MM.1S (cell line): ENCODE measurements around the gene NAA15.

Experiments
- DNase-seq: peaks from one replicate; pipeline ENCODE4 v3.0.0-alpha.2; 2015
- H2AFZ ChIP-seq: fragments of 300-600 bp; sonication (generic); 2 replicates; pipeline ENCODE4 v1.6.0; 2016; ENCODE audit warnings: antibody characterized with exemption, low read length
- H3F3A ChIP-seq: fragments of 300-600 bp; sonication (generic); 2 replicates; pipeline ENCODE4 v1.6.1; 2016; ENCODE audit warnings: mild to moderate bottlenecking, antibody characterized with exemption, low read length, moderate library complexity, mixed read lengths; ENCODE audit not compliant: insufficient read depth
- H3K27ac ChIP-seq: fragments of 300-600 bp; sonication (generic); 2 replicates; pipeline ENCODE4 v1.5.1; 2016; ENCODE audit warnings: mild to moderate bottlenecking, low read length
- H3K27me3 ChIP-seq: fragments of 300-600 bp; sonication (generic); replicated peaks from 2 replicates; pipeline ENCODE4 v1.6.0; 2016; ENCODE audit warnings: low read length; ENCODE audit not compliant: insufficient read depth
- H3K36me3 ChIP-seq: fragments of 300-600 bp; sonication (generic); replicated peaks from 2 replicates; pipeline ENCODE4 v1.6.1; 2016; ENCODE audit warnings: mild to moderate bottlenecking, low read length, mixed read lengths; ENCODE audit not compliant: insufficient read depth
- H3K4me1 ChIP-seq: fragments of 300-600 bp; sonication (generic); 2 replicates; pipeline ENCODE4 v1.6.1; 2016; ENCODE audit warnings: low read length, mixed read lengths
- H3K4me2 ChIP-seq: fragments of 300-600 bp; sonication (generic); 2 replicates; pipeline ENCODE4 v1.6.0; 2016; ENCODE audit warnings: low read depth, low read length
- H3K4me3 ChIP-seq: fragments of 300-600 bp; sonication (generic); 2 replicates; pipeline ENCODE4 v1.5.1; 2016; ENCODE audit warnings: low read length, mixed read lengths
- H3K79me2 ChIP-seq: fragments of 300-600 bp; sonication (generic); 2 replicates; pipeline ENCODE4 v1.6.1; 2016; ENCODE audit warnings: mixed run types, low read length, mixed read lengths
- H3K9ac ChIP-seq: fragments of 300-600 bp; sonication (generic); 2 replicates; pipeline ENCODE4 v1.6.1; 2016; ENCODE audit warnings: low read length, mixed read lengths
- H3K9me2 ChIP-seq: fragments of 300-600 bp; sonication (generic); replicated peaks from 2 replicates; pipeline ENCODE4 v1.6.1; 2016; ENCODE audit warnings: mild to moderate bottlenecking, low read length, mixed read lengths; ENCODE audit not compliant: insufficient read depth
- H3K9me3 ChIP-seq: fragments of 300-600 bp; sonication (generic); replicated peaks from 2 replicates; pipeline ENCODE4 v1.6.1; 2016; ENCODE audit warnings: mild to moderate bottlenecking, low read length, mixed read lengths; ENCODE audit not compliant: insufficient read depth
- H4K20me1 ChIP-seq: fragments of 300-600 bp; sonication (generic); 2 replicates; pipeline ENCODE4 v1.6.1; 2016; ENCODE audit warnings: mild to moderate bottlenecking, low read length, moderate library complexity, mixed read lengths; ENCODE audit not compliant: insufficient read depth
- CTCF ChIP-seq: fragments of 300-600 bp; sonication (generic); IDR thresholded peaks from 2 replicates; pipeline ENCODE4 v1.5.1; 2016; ENCODE audit warnings: antibody characterized with exemption, low read length, mixed read lengths
- EZH2 ChIP-seq: fragments of 300-600 bp; sonication (generic); optimal IDR thresholded peaks from 2 replicates; pipeline ENCODE3; 2017; ENCODE audit warnings: low read depth, mild to moderate bottlenecking, antibody characterized with exemption, low read length, mixed read lengths
- EZH2phosphoT487 ChIP-seq: fragments of 300-600 bp; sonication (generic); IDR thresholded peaks from 2 replicates; pipeline ENCODE4 v1.6.1; 2018; ENCODE audit warnings: antibody characterized with exemption, low read length

The NAA15 gene

GRCh38 chr4:139256349-139256748 lies 45.0 kb upstream of the NAA15 start:
- no peaks in the 10 kb centered on the region for H3F3A ChIP-seq
- no peaks in the 10 kb centered on the region for H3K27me3 ChIP-seq
- no peak overlapping the region for H3K27ac ChIP-seq
- no peak overlapping the region for H2AFZ ChIP-seq
- H3K4me2 ChIP-seq = no peak overlapping the region
- H3K79me2 ChIP-seq = no peaks in the 10 kb centered on the region
- no peak overlapping the region for H3K9ac ChIP-seq
- H3K36me3 ChIP-seq = no peaks in the 10 kb centered on the region
- no peaks in the 10 kb centered on the region for H4K20me1 ChIP-seq
- H3K4me1 ChIP-seq = no peaks in the 10 kb centered on the region
- H3K9me2 ChIP-seq = no peaks in the 10 kb centered on the region
- no peak for DNase-seq
- no peak overlapping the region for H3K4me3 ChIP-seq
- no peak for TF ChIP-seq EZH2phosphoT487
- no peak for TF ChIP-seq CTCF
- TF ChIP-seq EZH2 = no peak
- H3K9me3 ChIP-seq = no peaks in the 10 kb centered on the region

GRCh38 chr4:139265654-139266053 lies 35.7 kb upstream of the NAA15 start:
- no peaks in the 10 kb centered on the region for H3K79me2 ChIP-seq
- no peak for TF ChIP-seq EZH2
- no peak for TF ChIP-seq CTCF
- TF ChIP-seq EZH2phosphoT487 = no peak
- no peaks in the 10 kb centered on the region for H3K9me3 ChIP-seq
- H4K20me1 ChIP-seq = no peaks in the 10 kb centered on the region
- H3K4me2 ChIP-seq = peak overlapping the region; percentile 77
- no peaks in the 10 kb centered on the region for H3K9me2 ChIP-seq
- H2AFZ ChIP-seq = no peak overlapping the region
- DNase-seq = no peak
- H3K27me3 ChIP-seq = no peaks in the 10 kb centered on the region
- peaks cover 21% of the 10 kb centered on the region for H3F3A ChIP-seq
- peaks cover 31% of the 10 kb centered on the region for H3K4me1 ChIP-seq
- peak overlapping the region; percentile 29; the same call in 1 of the 2 replicates for H3K9ac ChIP-seq
- H3K36me3 ChIP-seq = no peaks in the 10 kb centered on the region
- H3K4me3 ChIP-seq = peak overlapping the region; percentile 44
- peak overlapping the region; percentile 74; the same call in 1 of the 2 replicates for H3K27ac ChIP-seq

GRCh38 chr4:139266208-139266582 lies 35.1 kb upstream of the NAA15 start:
- no peak for TF ChIP-seq EZH2
- TF ChIP-seq CTCF = no peak
- TF ChIP-seq EZH2phosphoT487 = no peak
- peak overlapping the region; percentile 44 for H3K4me3 ChIP-seq
- H4K20me1 ChIP-seq = no peaks in the 10 kb centered on the region
- H3K9me3 ChIP-seq = no peaks in the 10 kb centered on the region
- peak overlapping the region; percentile 77 for H3K4me2 ChIP-seq
- no peaks in the 10 kb centered on the region for H3K36me3 ChIP-seq
- H3K9me2 ChIP-seq = no peaks in the 10 kb centered on the region
- H3K27me3 ChIP-seq = no peaks in the 10 kb centered on the region
- H3K9ac ChIP-seq = peak overlapping the region; percentile 29; the same call in 1 of the 2 replicates
- H3F3A ChIP-seq = peaks cover 21% of the 10 kb centered on the region
- peak overlapping the region; percentile 74 for H3K27ac ChIP-seq
- no peaks in the 10 kb centered on the region for H3K79me2 ChIP-seq
- DNase-seq = no peak
- peak overlapping the region; percentile 26; the same call in 1 of the 2 replicates for H2AFZ ChIP-seq
- peaks cover 31% of the 10 kb centered on the region for H3K4me1 ChIP-seq
